Lower leg skin (tissue), 3 donors: ENCODE results near the gene ADAMTS6.

Experiments
- POLR2A ChIP-seq, 2 donors: fragments of 450-650 bp; IDR thresholded peaks; one replicate each; pipeline ENCODE4 v1.6.1; 2016 to 2017; ENCODE audit warnings: antibody characterized with exemption in 2 of 2, mild to moderate bottlenecking in 1 of 2, moderate library complexity in 1 of 2
- TF ChIP-seq, protein P1 (sequence below), 3 donors: fragments of 450-650 bp; IDR thresholded peaks; one replicate each; pipeline ENCODE4 v1.5.1; 2016; ENCODE audit warnings: antibody characterized with exemption in 3 of 3, mild to moderate bottlenecking in 3 of 3, moderate library complexity in 2 of 3

DNA sequence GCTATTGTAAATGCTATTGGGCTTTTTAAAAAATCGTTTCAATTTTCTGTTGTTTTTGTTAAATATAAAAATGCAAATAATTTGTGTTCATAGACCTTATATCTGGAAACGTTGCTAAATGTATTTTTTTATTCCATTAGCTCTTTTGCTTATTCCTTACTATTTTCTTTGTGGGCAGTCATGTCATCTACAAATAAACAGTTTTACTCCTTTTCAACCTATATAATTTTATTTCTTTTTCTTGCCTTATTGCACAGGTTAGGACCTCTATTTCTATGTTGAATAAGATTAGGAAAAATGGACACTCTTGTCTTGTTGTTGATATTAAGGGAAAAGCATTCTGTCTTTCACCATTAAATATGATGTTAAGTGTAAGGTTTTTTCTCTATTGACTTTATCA is 364.2 kb downstream of the ADAMTS6 start:
- TF ChIP-seq, protein P1, sequence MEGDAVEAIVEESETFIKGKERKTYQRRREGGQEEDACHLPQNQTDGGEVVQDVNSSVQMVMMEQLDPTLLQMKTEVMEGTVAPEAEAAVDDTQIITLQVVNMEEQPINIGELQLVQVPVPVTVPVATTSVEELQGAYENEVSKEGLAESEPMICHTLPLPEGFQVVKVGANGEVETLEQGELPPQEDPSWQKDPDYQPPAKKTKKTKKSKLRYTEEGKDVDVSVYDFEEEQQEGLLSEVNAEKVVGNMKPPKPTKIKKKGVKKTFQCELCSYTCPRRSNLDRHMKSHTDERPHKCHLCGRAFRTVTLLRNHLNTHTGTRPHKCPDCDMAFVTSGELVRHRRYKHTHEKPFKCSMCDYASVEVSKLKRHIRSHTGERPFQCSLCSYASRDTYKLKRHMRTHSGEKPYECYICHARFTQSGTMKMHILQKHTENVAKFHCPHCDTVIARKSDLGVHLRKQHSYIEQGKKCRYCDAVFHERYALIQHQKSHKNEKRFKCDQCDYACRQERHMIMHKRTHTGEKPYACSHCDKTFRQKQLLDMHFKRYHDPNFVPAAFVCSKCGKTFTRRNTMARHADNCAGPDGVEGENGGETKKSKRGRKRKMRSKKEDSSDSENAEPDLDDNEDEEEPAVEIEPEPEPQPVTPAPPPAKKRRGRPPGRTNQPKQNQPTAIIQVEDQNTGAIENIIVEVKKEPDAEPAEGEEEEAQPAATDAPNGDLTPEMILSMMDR (IDR thresholded peaks at IDR 0.05), result no peak
- TF ChIP-seq POLR2A (IDR thresholded peaks at IDR 0.05), result no peak
